NCI-H446 (cell line): ENCODE results near the gene TUBA4A.
"Not testable (repeated sequence)": the region's sequence is repeated elsewhere in the genome, so short reads cannot be mapped to it uniquely, and the experiment has no call there.

Experiments used
- DNase-seq, 2 experiments: peaks; one replicate each; lab custom pipeline; 2025; lab: John Stamatoyannopoulos, UW

The TUBA4A gene

DNA sequence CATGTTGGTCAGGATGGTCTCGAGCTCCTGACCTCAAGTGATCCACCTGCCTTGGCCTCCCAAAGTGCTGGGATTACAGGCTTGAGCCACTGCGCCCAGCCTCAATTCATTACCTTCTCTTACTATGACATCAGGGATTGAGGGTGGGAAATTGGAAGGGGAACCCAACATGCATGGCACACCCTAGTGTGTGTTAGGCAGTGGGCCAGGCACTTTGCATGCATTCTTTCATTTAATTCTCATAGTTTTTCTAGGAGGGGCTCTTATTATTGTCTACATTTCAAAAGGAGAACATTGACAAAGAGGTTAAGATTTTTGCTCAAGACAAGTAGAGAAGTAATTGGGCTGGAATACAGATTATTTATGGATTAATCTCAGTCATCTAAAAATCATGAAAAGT is 14.6 kb upstream of the TUBA4A start:
- DNase-seq: no peak

GRCh38 chr2:219266886-219267285 is 13.2 kb upstream of the TUBA4A start:
- DNase-seq: no peak

- DNase-seq: no peak
Measured at GRCh38 chr2:219266232-219266631, 12.5 kb upstream of the TUBA4A start.

- DNase-seq: no peak
Measured at GRCh38 chr2:219261024-219261855, 7.5 kb upstream of the TUBA4A start.

- DNase-seq: not testable (repeated sequence)
Measured at GRCh38 chr2:219258942-219259341, 5.2 kb upstream of the TUBA4A start.

DNA sequence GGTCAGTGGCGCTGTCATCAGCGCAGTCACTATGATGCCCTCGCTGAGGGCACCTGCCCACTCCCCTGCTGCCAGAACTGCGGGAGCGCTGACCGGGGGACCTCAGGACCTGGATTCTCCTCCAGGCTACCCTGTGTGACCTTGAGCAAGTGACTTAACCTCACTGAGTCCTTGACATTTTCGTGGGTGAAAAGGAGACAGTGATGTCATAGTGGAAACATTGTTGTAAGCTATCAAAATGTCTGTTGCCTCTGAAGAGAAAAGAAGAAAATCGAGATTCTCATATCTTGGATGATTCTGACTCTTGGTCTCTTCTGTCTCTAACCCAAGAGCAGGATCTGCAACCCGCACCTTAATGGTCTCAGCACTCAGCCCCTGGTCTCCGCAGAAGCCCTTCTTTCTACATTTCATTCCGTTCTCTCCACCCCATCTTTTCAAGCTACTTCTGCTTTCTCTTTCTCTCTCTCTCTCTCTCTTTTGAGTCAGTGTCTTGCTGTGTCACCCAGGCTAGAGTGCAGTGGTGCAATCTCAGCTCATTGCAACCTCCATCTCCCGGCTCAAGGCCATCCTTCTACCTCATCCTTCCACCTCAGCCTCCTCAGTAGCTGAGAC is 978 bp upstream of the TUBA4A start:
- no peak for DNase-seq

DNA sequence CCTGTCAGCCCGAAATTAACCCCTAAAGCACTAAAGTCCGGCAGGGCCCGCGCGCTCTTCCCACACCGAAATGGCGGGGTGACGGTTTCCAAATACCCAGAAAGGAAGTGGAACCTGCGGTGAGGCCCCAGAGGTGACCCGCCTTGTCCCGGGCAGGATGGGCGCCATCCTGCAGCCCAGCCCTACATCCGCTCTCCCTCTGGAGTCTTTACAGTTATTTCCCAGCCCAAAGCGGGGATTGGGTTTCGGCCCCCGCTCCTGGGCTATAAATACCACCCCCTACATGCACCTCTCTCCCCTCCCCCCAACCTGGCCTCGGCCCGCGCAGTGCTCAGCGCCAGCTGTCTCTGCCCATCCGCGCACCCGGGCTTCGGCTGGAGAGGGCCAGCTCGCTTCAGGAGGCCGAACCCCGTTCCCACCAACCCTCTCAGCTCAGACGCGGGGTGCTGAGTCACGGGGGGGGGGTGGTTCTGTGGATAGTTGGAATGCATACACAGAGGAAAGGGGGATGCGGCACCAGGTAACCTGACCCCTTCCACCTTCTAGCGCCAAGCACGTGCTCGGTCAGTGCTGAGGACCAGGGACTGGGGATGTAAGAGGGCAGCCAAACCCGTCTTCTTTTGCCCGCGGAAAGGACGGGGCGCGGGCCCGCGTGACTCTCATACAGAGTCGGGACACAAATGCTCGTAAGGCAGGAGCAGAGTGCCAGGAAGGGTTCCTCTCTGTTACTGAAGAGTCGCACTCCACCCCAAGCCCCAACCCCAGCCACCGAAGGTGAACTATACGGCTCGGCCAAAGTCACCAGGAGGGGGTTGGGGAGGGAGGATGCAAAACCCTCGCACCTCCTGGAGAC is 592 bp downstream of the TUBA4A start, which contains the start of gene TUBA4B:
TSS of gene TUBA4B (plus strand) at position 344 of the 853 bp plus-strand sequence. CDS start at position 509, 165 bp downstream.
- DNase-seq: peak in 1 of 2 experiments; percentile 19

GRCh38 chr2:219252570-219252899 is 1.2 kb downstream of the TUBA4A start:
- no peak for DNase-seq

- no peak for DNase-seq
Measured at GRCh38 chr2:219252084-219252483, 1.6 kb downstream of the TUBA4A start.

- DNase-seq: no peak
Measured at GRCh38 chr2:219251656-219252055, 2.1 kb downstream of the TUBA4A start.

- DNase-seq: no peak
Measured at GRCh38 chr2:219250049-219250781, 3.5 kb downstream of the TUBA4A start.

DNA sequence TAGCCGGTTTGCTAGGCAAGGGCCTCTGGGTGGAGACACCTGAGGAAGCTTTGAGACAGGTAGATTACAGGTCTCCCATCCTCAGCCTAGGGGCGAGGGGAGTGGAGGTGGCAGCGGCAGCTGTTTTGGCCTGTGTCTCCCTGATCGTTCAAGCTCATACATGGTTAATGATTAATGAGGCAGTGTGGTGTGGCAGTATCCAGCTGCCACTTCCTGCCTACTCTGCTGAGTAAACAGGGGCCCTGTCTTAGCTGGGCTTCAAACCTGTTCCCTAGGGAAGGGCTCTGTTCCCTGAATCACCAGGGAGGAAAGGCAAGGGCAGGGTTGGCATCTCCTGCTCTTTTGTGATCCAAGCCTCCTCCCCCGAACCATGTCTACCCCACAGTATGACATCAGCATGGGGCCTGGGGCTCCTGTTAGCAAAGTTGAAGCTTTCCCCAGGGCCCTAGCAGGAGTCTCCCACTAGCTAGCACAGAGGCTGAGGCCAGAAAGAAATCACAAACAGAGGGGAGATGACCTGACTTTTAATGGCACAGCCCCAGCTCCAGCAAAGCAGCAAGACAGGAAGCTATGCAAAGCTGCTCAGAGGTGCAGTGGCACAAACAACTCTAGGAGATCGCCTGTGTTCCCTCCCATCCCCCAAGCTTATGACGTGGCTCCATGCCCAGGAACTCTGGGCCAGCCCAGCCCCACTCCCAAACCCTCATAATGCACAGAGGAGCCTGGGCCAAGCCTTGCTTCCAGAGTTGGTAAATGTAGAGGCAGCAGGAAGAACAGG is 4.3 kb downstream of the TUBA4A start:
- DNase-seq: peak; percentile 29 to 78

- no peak for DNase-seq
Measured at GRCh38 chr2:219248845-219249202, 4.9 kb downstream of the TUBA4A start.

- DNase-seq: no peak
Measured at GRCh38 chr2:219247678-219248642, 5.8 kb downstream of the TUBA4A start.

GRCh38 chr2:219246559-219246958 is 7.2 kb downstream of the TUBA4A start:
- no peak for DNase-seq

DNA sequence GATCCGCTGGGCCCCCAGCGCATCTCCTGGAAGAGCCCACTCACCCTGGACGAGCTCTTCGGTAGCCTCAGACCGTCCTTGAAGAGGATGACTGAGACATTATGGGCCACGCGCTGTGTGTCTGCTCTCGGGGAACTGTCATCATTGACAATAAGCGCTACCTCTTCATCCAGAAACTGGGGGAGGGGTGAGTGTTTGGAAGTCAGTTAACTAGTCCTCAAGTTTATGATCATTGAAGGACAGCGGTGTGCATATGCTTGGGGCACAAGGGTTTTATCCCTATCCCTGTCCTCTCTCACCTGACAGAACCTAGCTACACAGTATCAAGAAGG is 7.9 kb downstream of the TUBA4A start:
- no peak for DNase-seq

- DNase-seq: peak; percentile 60 to 91
Measured at GRCh38 chr2:219245148-219245898, 8.4 kb downstream of the TUBA4A start, which contains the start of the genes GLB1L and STK16. Gene GLB1L (minus strand): TSS chr2:219245444. CDS start chr2:219243573, 1,871 bp downstream. Gene STK16 (plus strand): TSS chr2:219245479. CDS start chr2:219246000, 521 bp downstream.

DNA sequence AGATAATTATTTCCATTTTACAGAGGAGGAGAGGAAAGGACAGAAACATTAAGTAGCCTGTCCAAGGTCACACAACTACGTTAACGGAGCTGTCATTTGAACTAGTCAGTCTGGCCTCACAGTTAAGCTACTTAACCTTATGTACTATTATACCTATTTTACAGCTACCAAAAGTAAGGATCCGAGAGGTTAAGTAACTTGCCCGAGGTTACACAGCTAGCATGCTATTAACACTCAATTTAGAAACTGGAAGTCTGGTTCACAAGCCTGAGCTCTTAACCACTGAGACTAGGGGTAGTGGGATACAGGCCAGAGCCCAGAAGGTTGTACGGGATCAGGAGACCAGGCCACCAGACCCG is 8.9 kb downstream of the TUBA4A start:
- no peak for DNase-seq

DNA sequence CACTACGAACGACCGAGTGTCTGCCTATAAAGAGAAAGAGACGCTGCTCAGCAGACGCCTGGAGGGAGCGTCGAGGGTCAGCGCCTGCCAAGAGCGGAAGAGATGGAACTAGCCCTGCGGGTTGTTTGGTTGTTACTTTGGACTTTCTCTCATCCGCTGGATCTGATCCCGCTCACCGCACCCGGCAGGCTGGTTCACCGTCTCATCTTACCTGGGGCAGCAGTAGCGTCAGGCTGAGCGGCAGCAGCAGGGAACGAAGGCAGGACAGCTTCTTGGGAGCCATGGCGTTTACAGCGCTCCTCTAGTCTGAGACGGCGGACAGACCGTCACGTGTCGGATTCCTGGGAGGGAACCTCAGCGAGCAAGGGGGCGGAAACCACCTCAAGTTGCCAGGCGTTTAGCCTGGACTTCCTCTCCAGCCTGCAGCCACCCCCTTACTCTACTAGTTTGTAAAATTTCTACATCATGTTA is 10.4 kb downstream of the TUBA4A start:
- no peak for DNase-seq
